Neural crest cell (in vitro differentiated cells): Measurements from ENCODE around the gene C16orf90. TPM values are rescaled to one million over a fixed set of nuclear protein-coding genes. Genes with fewer than 3 reads are reported as not detected.

Experiments used
- DNase-seq: peaks from one replicate; pipeline ENCODE4 v3.0.0; 2021; ENCODE audit warnings: low read depth, mixed read lengths, low spot score
- H3K27ac Mint-ChIP-seq: one replicate; pipeline ENCODE4 v1.8.0; 2021; ENCODE audit warnings: mild to moderate bottlenecking, mixed read lengths; ENCODE audit not compliant: unreplicated experiment
- H3K27me3 Mint-ChIP-seq: 2 replicates; pipeline ENCODE4 v1.8.0; 2021; ENCODE audit warnings: low read depth, mild to moderate bottlenecking, mixed read lengths
- H3K36me3 Mint-ChIP-seq: 2 replicates; pipeline ENCODE4 v1.8.0; 2021; ENCODE audit warnings: low read depth, mild to moderate bottlenecking, mixed read lengths
- H3K4me1 Mint-ChIP-seq: 2 replicates; pipeline ENCODE4 v1.8.0; 2021; ENCODE audit warnings: mixed read lengths
- H3K4me3 Mint-ChIP-seq: one replicate; pipeline ENCODE4 v1.8.0; 2021; ENCODE audit warnings: mild to moderate bottlenecking, mixed read lengths
- H3K9me3 Mint-ChIP-seq: 2 replicates; pipeline ENCODE4 v1.8.0; 2021; ENCODE audit warnings: mixed read lengths
- total RNA-seq: library from RNA; stranded (reverse); gene quantifications from 2 replicates; pipeline ENCODE4 v1.2.1, GENCODE V29; 2021
- TF ChIP-seq, protein P1 (sequence below): fragments of 200-600 bp; sonication (generic); conservative IDR thresholded peaks from 2 replicates; pipeline ENCODE4 v1.5.0; 2021; ENCODE audit warnings: antibody characterized with exemption, mild to moderate bottlenecking

C16orf90 gene
- total RNA-seq, 1 donor from 2014 or later: not detected

DNA sequence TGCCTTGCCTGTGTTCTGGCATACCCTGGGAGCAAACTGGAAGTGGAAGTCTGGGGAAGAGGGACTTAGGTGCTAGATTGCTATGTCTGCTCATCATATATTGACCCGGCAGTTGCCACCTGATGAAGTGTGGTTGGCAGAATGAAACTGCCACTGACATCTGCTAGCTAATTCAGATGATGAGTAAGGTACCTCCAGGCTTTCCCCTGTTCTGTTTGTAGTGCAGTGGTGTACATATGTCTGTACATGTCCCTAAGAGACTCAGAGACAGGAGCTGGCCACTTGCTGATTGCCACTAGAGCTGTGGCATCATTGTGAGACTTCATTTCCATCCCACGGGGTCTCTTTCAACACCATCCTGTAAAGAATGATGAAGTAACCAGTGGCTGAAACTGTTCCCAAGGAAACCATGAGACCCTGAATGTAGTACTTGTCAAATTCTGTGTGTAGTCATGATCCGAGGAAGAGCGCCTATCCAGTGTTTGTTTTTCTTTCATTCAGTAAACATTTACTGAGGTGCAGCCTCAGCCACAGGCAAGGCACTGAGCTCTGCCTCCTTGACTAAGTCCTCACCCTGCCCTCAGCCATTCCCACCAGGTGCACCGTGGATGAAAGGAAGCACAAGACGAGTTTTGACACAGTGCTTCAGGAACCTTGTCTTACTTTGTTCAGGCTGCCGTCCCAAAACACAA is 18.7 kb upstream of the C16orf90 start:
- Mint-ChIP-seq H3K4me3 (no peak overlapping the region), H3K4me1 (no peaks in the 10 kb centered on the region), H3K27ac (no peak overlapping the region), H3K27me3 (no peaks in the 10 kb centered on the region), H3K36me3 (peaks cover 5% of the 10 kb centered on the region), H3K9me3 (no peaks in the 10 kb centered on the region)
- TF ChIP-seq, protein P1, sequence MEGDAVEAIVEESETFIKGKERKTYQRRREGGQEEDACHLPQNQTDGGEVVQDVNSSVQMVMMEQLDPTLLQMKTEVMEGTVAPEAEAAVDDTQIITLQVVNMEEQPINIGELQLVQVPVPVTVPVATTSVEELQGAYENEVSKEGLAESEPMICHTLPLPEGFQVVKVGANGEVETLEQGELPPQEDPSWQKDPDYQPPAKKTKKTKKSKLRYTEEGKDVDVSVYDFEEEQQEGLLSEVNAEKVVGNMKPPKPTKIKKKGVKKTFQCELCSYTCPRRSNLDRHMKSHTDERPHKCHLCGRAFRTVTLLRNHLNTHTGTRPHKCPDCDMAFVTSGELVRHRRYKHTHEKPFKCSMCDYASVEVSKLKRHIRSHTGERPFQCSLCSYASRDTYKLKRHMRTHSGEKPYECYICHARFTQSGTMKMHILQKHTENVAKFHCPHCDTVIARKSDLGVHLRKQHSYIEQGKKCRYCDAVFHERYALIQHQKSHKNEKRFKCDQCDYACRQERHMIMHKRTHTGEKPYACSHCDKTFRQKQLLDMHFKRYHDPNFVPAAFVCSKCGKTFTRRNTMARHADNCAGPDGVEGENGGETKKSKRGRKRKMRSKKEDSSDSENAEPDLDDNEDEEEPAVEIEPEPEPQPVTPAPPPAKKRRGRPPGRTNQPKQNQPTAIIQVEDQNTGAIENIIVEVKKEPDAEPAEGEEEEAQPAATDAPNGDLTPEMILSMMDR: no peak
- no peak for DNase-seq

DNA sequence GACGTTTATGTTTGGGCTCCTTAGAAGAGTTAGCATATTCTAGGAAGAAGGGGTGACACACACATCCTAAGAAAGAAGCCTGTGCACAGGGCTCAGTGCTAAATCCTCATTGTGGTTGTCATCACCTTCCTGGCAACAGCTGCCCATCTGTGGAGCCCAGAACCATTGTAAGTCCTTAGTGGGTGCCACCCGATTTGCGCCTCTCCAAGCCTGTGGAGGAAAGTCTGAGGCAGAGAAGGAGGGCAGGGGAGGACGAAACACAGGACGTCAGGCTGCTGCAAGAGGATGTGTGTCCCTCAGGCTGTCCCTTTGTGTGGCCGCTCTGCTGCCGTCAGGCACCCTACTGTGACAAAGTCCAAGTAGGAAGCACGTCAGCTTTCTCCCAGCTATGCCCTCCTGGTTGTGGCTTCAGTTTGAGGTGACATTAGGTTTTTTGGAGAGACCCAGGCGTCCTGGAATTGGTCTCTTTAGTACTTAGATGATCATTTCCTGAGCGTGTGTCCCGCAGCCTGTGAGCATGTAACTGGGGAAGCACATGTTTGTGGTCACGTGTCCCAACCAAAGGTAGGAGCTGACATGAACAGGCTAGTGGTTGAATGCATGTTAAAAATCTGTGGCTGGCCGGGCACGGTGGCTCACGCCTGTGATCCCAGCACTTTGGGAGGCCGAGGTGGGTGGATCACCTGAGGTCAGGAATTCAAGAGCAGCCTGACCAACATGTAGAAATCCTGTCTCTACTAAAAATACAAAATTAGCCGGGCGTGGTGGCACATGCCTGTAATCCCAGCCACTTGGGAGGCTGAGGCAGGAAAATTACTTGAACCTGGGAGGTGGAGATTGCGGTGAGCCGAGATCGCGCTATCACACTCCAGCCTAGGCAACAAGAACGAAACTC is 16.2 kb upstream of the C16orf90 start:
- Mint-ChIP-seq H3K27me3 (no peaks in the 10 kb centered on the region), H3K9me3 (no peaks in the 10 kb centered on the region), H3K4me1 (no peaks in the 10 kb centered on the region), H3K27ac (no peak overlapping the region), H3K36me3 (peaks cover 13% of the 10 kb centered on the region), H3K4me3 (no peak overlapping the region)
- DNase-seq: no peak
- TF ChIP-seq, protein P1: no peak

DNA sequence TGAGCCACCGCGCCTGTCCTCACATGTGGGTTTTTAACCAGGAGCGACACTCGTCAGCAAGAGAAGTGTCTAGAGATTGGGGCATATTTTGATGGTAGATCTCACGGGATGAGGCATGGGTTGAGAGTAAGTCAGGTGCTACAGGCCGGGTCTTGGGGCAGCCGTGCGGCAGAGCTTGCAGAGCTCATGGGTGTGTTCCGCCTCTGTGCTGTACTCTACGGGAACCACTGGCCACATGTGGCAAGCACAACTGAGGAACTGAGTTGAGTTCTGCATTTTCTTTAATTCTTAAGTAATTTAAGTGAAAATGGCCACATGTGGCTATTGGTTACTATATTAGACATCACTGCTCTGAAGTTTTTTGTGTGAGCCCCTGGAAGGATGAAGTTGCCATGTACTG is 15.1 kb upstream of the C16orf90 start:
- Mint-ChIP-seq H3K27me3 (no peaks in the 10 kb centered on the region), H3K36me3 (peaks cover 11% of the 10 kb centered on the region), H3K4me1 (no peaks in the 10 kb centered on the region), H3K4me3 (no peak overlapping the region), H3K27ac (no peak overlapping the region), H3K9me3 (no peaks in the 10 kb centered on the region)
- TF ChIP-seq, protein P1: no peak
- no peak for DNase-seq

DNA sequence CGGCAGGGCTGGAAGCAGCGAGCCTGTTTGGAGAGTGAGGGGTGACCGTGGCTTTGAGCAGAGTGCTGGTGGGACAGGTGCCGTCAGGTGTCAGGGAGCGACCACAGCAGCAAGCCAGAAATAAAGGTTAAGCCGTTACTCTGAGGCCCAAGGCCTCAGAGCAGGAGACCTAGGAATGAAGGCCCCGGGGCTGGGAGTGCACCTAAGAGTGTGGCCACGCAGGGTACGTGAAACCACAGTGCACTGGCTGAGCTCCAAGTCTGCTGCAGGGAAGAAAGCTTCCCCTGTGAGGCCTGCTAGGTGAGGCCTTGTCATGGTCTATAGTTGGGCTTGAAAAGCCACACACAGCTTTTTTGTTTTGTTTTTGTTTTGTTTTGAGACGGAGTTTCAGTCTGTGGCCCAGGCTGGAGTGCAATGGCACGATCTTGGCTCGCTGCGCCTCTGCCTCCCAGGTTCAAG is 14.2 kb upstream of the C16orf90 start:
- Mint-ChIP-seq H3K27me3 (no peaks in the 10 kb centered on the region), H3K4me1 (no peaks in the 10 kb centered on the region), H3K4me3 (no peak overlapping the region), H3K27ac (no peak overlapping the region), H3K36me3 (peaks cover 11% of the 10 kb centered on the region), H3K9me3 (no peaks in the 10 kb centered on the region)
- TF ChIP-seq, protein P1: no peak
- DNase-seq: no peak

DNA sequence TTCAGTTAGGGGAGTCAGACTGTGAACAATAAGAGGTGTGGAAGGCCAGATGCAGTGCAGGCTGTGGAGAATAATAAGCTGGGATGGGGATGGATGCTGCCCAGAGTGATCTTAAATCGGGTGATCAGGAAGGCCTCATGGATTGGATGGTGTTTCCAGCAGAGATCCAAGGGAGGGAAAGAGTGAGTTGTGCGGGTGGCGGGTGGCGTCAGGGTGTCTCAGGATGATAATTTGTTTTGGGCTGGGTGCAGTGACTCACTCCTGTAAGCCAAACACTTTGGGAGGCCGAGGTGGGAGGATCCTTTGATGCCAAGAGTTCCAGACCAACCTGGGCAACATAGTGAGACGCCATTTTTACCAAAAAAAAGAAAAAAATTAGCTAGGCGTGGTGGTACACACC is 13.4 kb upstream of the C16orf90 start:
- DNase-seq: no peak
- Mint-ChIP-seq H3K4me1 (peaks cover 2% of the 10 kb centered on the region), H3K9me3 (no peaks in the 10 kb centered on the region), H3K36me3 (peaks cover 11% of the 10 kb centered on the region), H3K4me3 (no peak overlapping the region), H3K27me3 (no peaks in the 10 kb centered on the region), H3K27ac (peak overlapping the region; percentile 12)
- TF ChIP-seq, protein P1: no peak
